PC-3 (cell line): Measurements from ENCODE around the gene KPNA4. TPM values are rescaled to one million over a fixed set of nuclear protein-coding genes. Genes with fewer than 3 reads are reported as not detected.

Experiments used
- ATAC-seq: fragments of 200-7000 bp; cut with Tn5 transposase; 2 replicates; pipeline ENCODE4 v1.9.1; 2020; ENCODE audit warnings: mild to moderate bottlenecking, moderate library complexity
- BruUV-seq: library from RNA; stranded (reverse); fragments of 400-500 nt; replicated peaks from 2 replicates; lab custom pipeline; 2021; lab: Mats Ljungman, UMichigan
- CTCF ChIA-PET: fragments of 300-600 bp; sonication (Branson Sonifier 250); formaldehyde crosslinking; loops from one replicate; lab custom pipeline; 2022; ENCODE audit warnings: antibody characterized with exemption; lab: Charles Lee
- POLR2A ChIA-PET: fragments of 300-600 bp; sonication (Branson Sonifier 250); formaldehyde crosslinking; loops from one replicate; lab custom pipeline; 2022; ENCODE audit warnings: antibody characterized with exemption; ENCODE audit not compliant: unreplicated experiment; lab: Charles Lee
- DNase-seq: peaks from one replicate; pipeline ENCODE4 v3.0.0-alpha.2; 2015
- H2AFZ ChIP-seq: fragments of 300-600 bp; sonication (generic); 2 replicates; pipeline ENCODE4 v1.6.0; 2016; ENCODE audit warnings: antibody characterized with exemption, low read length
- H3F3A ChIP-seq: fragments of 300-600 bp; sonication (generic); one replicate; pipeline ENCODE4 v1.6.0; 2017; ENCODE audit warnings: antibody characterized with exemption, low read length, control low read depth, mild to moderate bottlenecking; ENCODE audit not compliant: unreplicated experiment
- H3K27ac ChIP-seq: fragments of 300-600 bp; sonication (generic); 2 replicates; pipeline ENCODE4 v1.5.1; 2016; ENCODE audit warnings: mild to moderate bottlenecking, low read length
- H3K27me3 ChIP-seq: fragments of 300-600 bp; sonication (generic); 2 replicates; pipeline ENCODE4 v1.6.1; 2016; ENCODE audit warnings: low read length, mixed read lengths
- H3K36me3 ChIP-seq: fragments of 300-600 bp; sonication (generic); 2 replicates; pipeline ENCODE4 v1.6.1; 2016; ENCODE audit warnings: low read depth, mixed run types, low read length, mixed read lengths
- H3K4me1 ChIP-seq: fragments of 300-600 bp; sonication (generic); 2 replicates; pipeline ENCODE4 v1.5.1; 2016; ENCODE audit warnings: low read length; ENCODE audit not compliant: insufficient read depth
- H3K4me2 ChIP-seq: fragments of 300-600 bp; sonication (generic); 2 replicates; pipeline ENCODE4 v1.6.0; 2016; ENCODE audit warnings: low read length
- H3K4me3 ChIP-seq: fragments of 300-600 bp; sonication (generic); 2 replicates; pipeline ENCODE4 v1.5.1; 2016; ENCODE audit warnings: mild to moderate bottlenecking, low read length, mixed read lengths
- H3K79me2 ChIP-seq: fragments of 300-600 bp; sonication (generic); 2 replicates; pipeline ENCODE4 v1.6.1; 2017; ENCODE audit warnings: low read length, mixed read lengths
- H3K9ac ChIP-seq: fragments of 300-600 bp; sonication (generic); 2 replicates; pipeline ENCODE4 v1.6.0; 2016; ENCODE audit warnings: mild to moderate bottlenecking, low read length
- H3K9me2 ChIP-seq: fragments of 300-600 bp; sonication (generic); replicated peaks from 2 replicates; pipeline ENCODE4 v1.6.1; 2016; ENCODE audit warnings: mixed run types, low read length, mixed read lengths
- H3K9me3 ChIP-seq: fragments of 300-600 bp; sonication (generic); 2 replicates; pipeline ENCODE4 v1.6.1; 2016; ENCODE audit warnings: low read length, mixed read lengths
- H4K20me1 ChIP-seq: fragments of 300-600 bp; sonication (generic); 2 replicates; pipeline ENCODE4 v1.6.1; 2016; ENCODE audit warnings: low read length, mixed read lengths
- CTCF ChIP-seq: fragments of 300-600 bp; sonication (generic); conservative IDR thresholded peaks from 2 replicates; pipeline ENCODE4 v1.5.1; 2017; ENCODE audit warnings: antibody characterized with exemption, low read depth, mild to moderate bottlenecking, low read length
- EZH2 ChIP-seq: fragments of 300-600 bp; sonication (generic); IDR thresholded peaks from one replicate; pipeline ENCODE4 v1.6.1; 2017; ENCODE audit warnings: antibody characterized with exemption, mild to moderate bottlenecking, low read length; ENCODE audit not compliant: unreplicated experiment
- EZH2phosphoT487 ChIP-seq: fragments of 300-600 bp; sonication (generic); IDR thresholded peaks from 2 replicates; pipeline ENCODE4 v1.6.1; 2018; ENCODE audit warnings: mild to moderate bottlenecking, antibody characterized with exemption, low read length, borderline replicate concordance
- intact Hi-C: fragments of 100-400 bp; cut with micrococcal nuclease; formaldehyde crosslinking; loops from 2 replicates; pipeline ENCODE4 v1.9.0; 2023
- total RNA-seq: library from RNA; depleted of rRNA; stranded (reverse); fragments of >200 nt; gene quantifications from 2 replicates; pipeline ENCODE4 v1.2.3, GENCODE V29; 2014

Gene KPNA4
- total RNA-seq, 1 experiment from 2014 or later: 31.5 TPM

- BruUV-seq: no TSS peak
- H3K27me3 ChIP-seq: no peaks in the 10 kb centered on the region
- H3K4me1 ChIP-seq: no peaks in the 10 kb centered on the region
- no peaks in the 10 kb centered on the region for H3K36me3 ChIP-seq
- peaks cover 4% of the 10 kb centered on the region; the same call in 1 of the 2 replicates for H3K9me3 ChIP-seq
- POLR2A ChIA-PET: no interaction called here
- CTCF ChIA-PET: no interaction called here
- no peak overlapping the region for H3K4me2 ChIP-seq
- H3K9ac ChIP-seq: no peak overlapping the region
- H2AFZ ChIP-seq: no peak overlapping the region
- H3K9me2 ChIP-seq: no peaks in the 10 kb centered on the region
- TF ChIP-seq EZH2phosphoT487 (no peak), CTCF (no peak), EZH2 (no peak)
- intact Hi-C loops: no loop called here
- DNase-seq (no peak), ATAC-seq (no peak)
- H3K79me2 ChIP-seq: no peaks in the 10 kb centered on the region
- no peak overlapping the region for H3K4me3 ChIP-seq
- no peaks in the 10 kb centered on the region for H4K20me1 ChIP-seq
- no peak overlapping the region for H3K27ac ChIP-seq
- no peaks in the 10 kb centered on the region for H3F3A ChIP-seq
Observed at GRCh38 chr3:160475884-160476283, 89.5 kb downstream of the KPNA4 start.

- BruUV-seq: no TSS peak
- Histone ChIP-seq H3K27ac (no peak overlapping the region), H3K27me3 (no peaks in the 10 kb centered on the region), H3K9ac (no peak overlapping the region), H3K4me1 (no peaks in the 10 kb centered on the region), H3K9me2 (no peaks in the 10 kb centered on the region), H3K4me3 (no peak overlapping the region), H3K4me2 (no peak overlapping the region), H3K36me3 (no peaks in the 10 kb centered on the region), H4K20me1 (no peaks in the 10 kb centered on the region), H2AFZ (no peak overlapping the region), H3K79me2 (no peaks in the 10 kb centered on the region), H3K9me3 (peaks cover 4% of the 10 kb centered on the region; the same call in 1 of the 2 replicates), H3F3A (no peaks in the 10 kb centered on the region)
- no peak for DNase-seq
- CTCF ChIA-PET: no interaction called here
- POLR2A ChIA-PET: no interaction called here
- ATAC-seq: no peak
- TF ChIP-seq EZH2 (no peak), CTCF (no peak), EZH2phosphoT487 (no peak)
- intact Hi-C loops: no loop called here
Observed at GRCh38 chr3:160475153-160475552, 90.2 kb downstream of the KPNA4 start.

- Histone ChIP-seq H3K9me3 (peaks cover 8% of the 10 kb centered on the region; the same call in 1 of the 2 replicates), H3F3A (no peaks in the 10 kb centered on the region), H3K36me3 (no peaks in the 10 kb centered on the region), H3K79me2 (no peaks in the 10 kb centered on the region), H3K9me2 (no peaks in the 10 kb centered on the region), H3K4me1 (no peaks in the 10 kb centered on the region), H2AFZ (no peak overlapping the region), H3K27ac (no peak overlapping the region), H3K9ac (no peak overlapping the region), H3K27me3 (no peaks in the 10 kb centered on the region), H4K20me1 (no peaks in the 10 kb centered on the region), H3K4me2 (no peak overlapping the region), H3K4me3 (no peak overlapping the region)
- POLR2A ChIA-PET: no interaction called here
- DNase-seq (no peak), ATAC-seq (no peak)
- no TSS peak for BruUV-seq
- intact Hi-C loops: no loop called here
- CTCF ChIA-PET: no interaction called here
- TF ChIP-seq EZH2phosphoT487: no peak
- TF ChIP-seq EZH2: no peak
Observed at GRCh38 chr3:160474416-160474838, 90.9 kb downstream of the KPNA4 start.
